ENCODE data around the gene RALGPS1.

RALGPS1 gene, protein sequence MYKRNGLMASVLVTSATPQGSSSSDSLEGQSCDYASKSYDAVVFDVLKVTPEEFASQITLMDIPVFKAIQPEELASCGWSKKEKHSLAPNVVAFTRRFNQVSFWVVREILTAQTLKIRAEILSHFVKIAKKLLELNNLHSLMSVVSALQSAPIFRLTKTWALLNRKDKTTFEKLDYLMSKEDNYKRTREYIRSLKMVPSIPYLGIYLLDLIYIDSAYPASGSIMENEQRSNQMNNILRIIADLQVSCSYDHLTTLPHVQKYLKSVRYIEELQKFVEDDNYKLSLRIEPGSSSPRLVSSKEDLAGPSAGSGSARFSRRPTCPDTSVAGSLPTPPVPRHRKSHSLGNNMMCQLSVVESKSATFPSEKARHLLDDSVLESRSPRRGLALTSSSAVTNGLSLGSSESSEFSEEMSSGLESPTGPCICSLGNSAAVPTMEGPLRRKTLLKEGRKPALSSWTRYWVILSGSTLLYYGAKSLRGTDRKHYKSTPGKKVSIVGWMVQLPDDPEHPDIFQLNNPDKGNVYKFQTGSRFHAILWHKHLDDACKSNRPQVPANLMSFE

DNA sequence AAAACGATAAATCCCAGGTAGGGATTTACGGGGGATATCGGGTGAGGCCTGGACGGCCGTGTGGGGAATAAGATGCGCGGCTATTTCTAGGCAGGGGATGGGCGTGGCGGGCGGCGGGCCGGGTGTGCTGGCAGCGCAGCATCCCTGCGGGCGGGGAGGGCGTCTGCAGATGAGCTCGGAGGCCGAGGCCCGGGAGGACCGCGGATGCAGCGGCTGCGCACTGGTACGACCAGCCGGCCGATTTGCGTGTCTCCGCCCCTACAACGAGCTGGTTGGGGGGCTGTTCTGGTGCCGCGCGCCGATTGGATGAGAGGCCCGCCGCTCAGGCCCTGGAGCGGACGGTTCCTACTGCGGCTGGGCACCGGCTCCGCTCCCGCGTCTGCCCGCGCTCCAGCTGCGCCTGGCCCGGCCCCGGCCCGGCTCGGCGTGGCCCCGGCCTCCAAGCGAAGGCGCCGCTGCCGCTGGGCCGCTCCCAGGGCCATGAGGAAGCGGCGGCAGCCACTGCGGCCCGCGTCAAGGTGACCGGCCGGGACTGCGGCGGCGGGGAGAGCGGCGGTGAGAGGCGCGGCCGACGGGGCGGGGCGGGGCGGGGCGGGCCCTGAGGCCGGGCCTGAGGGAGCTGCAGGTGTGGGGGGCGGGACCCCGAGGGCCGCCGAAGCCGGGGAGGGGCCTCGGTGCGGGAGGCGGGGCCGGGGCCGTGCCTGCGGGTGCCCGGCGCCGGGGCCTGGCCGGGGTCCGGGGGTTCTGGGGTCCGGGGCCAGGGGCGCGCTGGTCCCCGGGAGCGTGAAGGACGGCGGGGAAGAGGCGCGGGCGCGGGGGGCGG is at the start of gene RALGPS1:
Gene RALGPS1, plus strand, starts transcription at position 325 of the 823 bp plus-strand sequence. CDS start 47,508 bp downstream, outside the sequence.
- DNase-seq, result peak; percentile 90 to 93

DNA sequence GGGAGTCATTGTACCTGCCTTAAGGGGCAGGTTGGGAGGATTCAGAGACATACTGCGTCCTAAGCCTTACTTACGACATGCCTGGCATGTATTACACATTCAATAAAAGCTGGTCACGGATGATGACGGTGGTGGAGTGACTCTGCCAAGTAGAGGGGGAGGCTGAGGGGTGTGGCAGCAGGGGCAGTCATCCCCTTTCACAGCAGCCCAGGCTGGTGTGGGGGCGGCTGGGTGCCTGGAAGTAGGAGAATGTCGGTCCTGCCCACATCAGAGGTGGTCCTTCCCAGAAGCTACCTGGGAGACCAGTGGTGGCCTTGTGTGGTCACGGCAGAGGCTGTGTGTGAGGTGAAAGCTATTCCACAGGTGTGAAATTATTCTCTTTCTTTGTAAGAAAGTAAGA is 45.2 kb upstream of the RALGPS1 start:
- DNase-seq, result no peak

DNA sequence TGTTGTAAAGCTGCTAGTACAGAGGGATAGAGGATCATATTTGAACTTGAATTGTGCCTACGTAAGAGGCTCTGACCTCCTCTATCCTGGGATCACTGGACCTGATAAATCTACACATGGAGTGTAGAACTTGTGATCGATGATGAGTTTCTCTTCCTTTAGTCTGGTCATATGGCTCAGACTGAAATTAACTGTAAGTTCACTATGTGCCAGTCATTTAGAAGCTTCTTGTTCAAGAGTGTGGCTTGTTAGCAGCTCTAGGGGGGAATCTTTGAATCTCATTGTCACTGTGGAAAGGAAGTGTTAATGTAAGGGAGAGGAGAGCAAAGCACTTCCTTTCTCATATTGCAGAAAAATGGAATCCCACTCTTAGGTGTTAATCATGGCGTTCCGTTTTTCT is 42.1 kb upstream of the RALGPS1 start:
- DNase-seq, result no peak

DNA sequence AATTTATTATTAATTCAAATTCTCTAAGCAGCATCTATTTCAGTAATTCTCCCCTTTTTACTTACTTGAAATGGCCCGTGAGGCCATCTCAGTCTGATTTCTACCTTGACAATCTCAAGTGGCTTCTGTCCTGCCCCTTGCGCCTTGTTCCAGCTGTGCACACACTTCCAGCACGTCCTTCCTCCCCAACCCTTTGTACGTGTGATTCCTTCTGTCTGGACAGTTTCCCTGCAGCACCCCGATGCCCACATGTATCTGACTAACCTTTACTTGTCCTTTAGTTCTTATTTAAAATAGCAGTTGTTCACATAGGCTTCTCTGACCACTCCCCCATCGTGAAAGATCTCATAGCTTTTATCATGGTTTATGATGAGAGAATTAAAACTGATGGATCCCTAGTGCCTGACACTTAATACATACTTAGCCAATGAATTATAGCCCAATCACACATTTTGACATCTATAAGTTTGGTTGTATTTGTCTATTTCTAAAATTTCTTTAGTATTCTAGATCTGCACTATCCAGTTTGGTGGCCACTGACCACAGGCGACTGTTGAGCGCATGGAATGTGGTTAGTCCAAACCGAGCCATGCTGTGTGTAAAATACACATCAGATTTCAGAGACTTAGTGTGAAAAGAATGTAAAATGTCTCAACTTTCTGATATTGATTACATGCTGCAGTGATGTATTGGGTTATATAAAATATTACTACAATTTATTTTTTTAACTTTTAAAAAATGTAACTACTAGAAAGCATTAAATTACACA is 39.9 kb upstream of the RALGPS1 start:
- no peak for DNase-seq

DNA sequence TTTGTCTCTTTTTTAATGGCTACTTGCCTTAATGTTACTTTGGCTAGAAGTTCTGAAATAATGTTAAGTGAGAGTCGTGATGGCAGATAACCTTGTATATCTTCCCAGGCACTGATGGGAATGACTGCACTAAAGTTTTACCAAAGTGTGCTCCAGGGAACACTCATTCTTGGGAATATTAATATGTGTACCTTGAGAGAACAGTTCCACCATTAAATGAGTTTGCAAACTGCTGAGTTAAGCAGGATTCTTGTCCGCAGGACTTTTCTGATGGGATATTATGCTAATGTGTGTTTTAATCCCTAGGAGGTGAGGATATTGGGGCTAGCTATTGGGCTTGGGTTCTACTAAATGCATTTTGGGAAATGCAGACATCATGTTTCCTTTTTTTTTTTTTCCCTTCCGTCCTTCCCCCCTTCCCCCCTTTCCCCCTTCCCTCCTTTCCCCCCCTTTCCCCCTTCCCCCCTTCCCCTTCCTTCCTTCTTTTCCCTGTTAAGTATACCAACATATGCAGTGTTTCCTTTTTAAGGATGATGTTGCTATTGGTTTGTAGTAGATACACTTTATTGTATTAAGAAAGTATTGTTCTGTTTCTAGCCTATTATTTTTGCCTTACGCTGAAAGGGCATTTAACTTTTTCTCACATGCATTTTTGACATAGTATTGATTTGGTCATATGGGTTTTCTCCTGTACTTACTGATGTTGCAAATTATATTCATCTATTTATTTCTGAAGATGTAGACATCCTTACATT is 38.6 kb upstream of the RALGPS1 start:
- no peak for DNase-seq

DNA sequence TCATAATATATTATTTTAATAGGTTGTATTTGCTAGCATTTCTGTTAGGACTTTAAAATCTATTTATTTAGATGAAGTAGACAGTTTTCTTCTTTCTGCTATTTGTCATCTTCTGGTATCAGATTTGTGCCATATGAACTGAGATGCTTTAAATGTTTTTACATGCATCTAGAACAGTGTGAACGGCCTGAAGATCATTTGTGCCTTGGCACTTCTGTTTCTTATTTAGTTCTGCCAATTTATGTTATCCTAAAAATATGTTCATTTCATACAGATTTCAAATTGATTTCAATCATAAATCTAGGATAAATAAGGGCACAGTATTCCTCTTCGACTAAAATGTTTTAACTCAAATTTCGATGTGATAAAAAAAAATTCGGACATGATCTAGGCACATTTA is 38.1 kb upstream of the RALGPS1 start:
- DNase-seq, result no peak

DNA sequence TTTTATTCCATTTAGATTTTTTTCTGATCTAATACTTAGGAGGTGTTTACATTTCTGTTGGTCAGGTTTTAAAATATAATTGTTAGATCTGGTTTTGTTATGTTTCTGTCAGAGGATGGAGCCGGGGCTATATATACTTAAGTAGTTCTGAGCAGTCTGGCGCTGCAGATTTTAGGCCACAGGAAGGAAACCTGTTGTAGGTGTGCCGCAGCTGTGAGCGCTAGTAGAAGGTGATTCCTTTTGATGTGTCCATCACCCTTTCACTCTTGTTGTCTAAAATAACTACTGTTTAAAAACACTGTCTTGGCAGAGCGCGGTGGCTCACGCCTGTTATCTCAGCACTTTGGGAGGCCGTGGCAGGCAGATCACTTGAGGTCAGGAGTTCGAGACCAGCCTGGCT is 37.2 kb upstream of the RALGPS1 start:
- no peak for DNase-seq

DNA sequence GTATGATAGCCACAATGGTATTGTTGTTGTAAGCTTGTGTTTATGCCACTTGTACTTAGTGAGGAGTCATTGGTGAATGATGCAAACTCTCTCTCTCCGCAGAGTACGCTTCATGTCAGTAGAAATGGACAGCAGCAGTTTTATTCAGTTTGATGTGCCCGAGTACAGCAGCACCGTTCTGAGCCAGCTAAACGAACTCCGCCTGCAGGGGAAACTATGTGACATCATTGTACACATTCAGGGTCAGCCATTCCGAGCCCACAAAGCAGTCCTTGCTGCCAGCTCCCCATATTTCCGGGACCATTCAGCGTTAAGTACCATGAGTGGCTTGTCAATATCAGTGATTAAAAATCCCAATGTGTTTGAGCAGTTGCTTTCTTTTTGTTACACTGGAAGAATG is 35.3 kb upstream of the RALGPS1 start:
- DNase-seq, result no peak

DNA sequence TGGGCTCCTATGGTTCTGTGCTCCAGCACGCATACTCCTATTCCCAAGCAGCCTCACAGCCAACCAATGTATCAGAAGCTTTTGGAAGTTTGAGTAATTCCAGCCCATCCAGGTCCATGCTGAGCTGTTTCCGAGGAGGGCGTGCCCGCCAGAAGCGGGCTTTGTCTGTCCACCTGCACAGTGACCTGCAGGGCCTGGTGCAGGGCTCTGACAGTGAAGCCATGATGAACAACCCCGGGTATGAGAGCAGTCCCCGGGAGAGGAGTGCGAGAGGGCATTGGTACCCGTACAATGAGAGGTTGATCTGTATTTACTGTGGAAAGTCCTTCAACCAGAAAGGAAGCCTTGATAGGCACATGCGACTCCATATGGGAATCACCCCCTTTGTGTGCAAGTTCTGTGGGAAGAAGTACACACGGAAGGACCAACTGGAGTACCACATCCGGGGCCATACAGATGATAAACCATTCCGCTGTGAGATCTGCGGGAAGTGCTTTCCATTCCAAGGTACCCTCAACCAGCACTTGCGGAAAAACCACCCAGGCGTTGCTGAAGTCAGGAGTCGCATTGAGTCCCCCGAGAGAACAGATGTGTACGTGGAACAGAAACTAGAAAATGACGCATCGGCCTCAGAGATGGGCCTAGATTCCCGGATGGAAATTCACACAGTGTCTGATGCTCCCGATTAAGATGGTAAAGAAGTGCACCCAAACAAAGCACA is 34.2 kb upstream of the RALGPS1 start:
- no peak for DNase-seq

DNA sequence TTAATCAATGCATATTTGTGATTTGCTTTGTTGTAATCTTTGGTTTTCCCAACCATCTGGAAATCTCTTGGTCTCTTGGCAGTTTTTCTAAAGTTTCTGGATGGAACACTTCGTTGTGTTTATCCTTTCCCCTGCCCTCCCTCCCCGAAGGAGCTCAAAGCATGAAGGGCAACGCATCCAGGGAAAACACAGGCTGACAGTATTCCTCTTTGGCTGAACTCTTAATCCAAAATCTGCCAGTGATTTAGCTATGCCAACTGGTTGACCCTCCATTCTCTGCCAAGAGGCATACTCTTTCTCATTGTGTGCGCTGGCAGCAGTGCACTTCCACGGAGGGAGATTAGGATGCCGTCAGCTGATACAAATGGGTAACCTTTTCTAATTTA is 33.6 kb upstream of the RALGPS1 start:
- no peak for DNase-seq

DNA sequence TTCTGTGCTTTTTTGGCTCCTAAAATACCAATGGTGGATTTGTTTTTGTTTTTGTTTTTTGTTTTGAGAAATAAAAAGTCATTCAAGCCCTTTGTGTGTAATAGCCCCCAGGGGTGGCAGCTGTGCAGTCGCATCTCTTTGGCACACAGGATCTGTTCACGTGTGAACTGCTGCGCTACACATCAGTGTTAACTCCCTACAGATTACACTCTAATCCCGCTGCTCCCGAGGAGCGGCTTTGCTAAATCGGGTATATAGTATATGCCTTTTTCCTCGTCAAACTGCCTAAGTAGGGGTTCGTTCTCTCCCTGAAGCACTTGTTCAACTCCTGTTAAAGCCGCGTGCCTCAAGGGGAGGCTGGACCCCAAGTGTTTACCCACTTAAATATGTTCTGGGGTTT is 31.8 kb upstream of the RALGPS1 start:
- no peak for DNase-seq

DNA sequence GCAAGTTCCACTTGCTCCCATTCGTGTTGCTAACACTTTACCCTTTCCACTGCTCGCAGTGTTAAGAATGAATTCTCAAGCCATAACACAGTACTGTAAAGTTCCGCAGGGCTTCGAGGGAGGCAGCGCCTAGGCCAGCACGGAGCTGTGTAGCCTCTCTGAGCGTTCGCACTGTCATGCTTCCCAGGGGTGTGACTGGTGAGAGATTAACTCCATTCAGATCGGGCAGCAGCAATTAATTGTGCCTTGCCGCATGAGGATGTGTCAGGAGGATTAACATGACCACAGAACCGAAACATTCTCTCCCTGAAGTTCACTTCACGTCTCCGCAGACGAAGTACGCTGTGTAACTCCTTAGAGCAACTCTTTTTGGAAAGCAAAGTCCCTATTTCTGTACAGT is 30.9 kb upstream of the RALGPS1 start:
- DNase-seq, result no peak

DNA sequence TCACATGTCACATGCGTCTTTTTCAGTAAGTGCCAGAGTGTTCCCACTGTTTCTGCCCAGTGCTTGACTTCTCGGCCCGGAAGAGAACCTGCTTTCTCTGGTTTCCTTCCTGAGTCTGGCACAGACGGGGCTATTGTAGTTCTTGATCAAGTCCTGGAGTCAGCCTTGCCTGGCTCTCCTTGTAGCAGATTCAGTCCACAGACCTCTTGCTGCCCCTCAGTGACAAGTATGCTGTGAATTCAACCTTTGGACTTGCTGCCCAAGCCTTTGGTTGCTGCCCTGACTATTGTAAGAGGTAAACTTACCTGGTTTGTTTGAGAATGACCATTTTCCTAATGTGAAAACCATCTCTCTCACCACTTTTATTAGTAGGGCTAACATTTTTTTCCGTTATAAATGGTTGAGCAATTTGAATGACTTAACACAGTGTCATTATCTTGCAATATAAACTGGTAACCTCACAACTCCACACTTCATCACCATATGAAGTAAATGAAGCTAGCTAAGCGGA is 29.4 kb upstream of the RALGPS1 start:
- DNase-seq, result no peak

DNA sequence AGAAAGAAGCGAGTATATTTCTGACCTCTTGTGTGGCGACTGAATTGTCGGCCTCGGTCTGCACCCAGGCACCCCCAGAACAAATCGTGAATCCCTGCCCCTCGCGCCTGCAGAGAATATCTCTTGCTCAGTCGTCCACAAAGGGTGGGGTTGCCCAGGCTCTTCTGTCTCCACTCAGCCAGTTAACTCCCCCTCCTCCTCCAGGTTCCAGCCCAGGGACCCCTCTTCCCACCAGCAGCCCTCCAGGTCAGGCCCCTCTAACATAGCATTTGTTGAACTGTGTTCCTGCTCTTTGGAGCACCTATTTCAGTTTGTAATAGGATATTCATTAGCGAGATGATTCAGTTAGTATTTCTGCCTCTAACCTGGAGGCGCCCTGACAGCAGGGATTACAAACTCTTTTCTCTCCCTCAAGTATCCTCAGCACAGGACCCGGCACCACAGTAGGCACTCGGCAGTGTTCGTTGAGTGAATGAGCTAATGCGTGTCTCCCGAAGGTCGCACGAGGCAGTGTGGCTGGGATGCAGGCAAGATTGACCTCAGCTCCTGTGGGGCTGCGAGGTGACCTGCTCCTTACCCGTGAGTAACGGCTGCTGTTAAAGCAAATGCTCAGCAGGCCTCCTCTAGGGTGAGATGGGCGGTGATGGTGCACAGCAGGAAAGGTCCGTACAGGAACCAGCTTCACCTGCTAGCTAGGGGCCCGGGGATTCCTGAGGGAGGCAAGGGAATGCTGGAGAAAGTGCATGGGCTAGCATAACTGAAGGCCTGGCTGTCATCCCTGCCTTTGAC is 28.4 kb upstream of the RALGPS1 start:
- no peak for DNase-seq

DNA sequence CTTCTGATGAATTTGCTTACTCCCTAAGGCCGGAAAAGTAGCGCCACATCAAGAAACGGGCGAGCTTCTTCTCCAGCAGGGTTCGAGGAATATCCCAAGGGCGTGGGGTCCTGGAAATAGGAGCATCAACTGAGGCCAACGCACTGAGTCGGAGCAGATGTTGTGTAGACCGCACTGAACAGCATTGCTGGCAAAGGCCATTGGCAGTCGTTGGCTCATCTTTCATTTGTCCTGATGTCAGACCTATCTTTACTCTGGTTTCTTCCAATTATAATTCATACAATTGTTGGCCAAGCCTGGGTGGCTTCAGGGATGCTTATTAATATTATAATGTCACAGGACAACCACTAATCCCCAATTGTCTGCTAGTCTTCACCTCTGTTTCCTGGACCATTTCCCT is 27.7 kb upstream of the RALGPS1 start:
- DNase-seq, result no peak

DNA sequence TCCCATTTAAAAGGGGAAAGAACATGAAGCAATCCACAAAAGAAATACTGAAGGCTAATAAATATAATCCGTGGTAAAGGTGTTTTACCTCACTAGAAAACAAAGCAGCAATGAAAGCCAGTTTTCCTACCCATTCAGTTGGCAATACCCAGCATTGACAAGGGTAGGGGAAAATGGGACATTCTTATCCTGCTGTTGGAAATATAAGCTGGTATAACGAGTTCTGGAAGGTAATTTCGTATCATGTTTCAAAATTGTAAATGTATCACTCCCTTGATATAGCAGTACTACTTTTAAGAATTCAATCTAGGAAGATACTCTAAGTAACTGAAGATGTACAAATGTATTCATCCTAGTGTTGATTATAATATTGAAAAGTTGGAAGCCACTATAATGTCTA is 22.9 kb upstream of the RALGPS1 start:
- DNase-seq, result no peak

DNA sequence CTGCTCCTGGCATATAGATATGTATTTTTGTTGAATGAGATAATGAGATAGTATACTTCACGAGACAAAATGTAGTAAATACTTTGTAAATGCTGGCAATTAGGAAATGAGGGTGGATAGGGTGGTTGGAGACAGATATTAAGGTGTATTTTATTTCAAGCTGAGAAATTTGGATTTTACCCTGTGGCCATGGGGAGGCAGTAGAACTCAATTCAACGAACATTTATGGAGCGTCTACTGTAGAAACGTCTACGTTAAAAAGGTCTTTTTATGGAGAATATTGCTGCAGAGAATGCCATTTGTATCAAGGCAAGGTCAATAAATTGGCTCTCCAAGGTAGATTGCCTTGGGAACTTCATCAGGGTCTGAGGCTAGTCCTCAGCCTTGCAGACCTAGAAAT is 21.5 kb upstream of the RALGPS1 start:
- DNase-seq, result no peak

DNA sequence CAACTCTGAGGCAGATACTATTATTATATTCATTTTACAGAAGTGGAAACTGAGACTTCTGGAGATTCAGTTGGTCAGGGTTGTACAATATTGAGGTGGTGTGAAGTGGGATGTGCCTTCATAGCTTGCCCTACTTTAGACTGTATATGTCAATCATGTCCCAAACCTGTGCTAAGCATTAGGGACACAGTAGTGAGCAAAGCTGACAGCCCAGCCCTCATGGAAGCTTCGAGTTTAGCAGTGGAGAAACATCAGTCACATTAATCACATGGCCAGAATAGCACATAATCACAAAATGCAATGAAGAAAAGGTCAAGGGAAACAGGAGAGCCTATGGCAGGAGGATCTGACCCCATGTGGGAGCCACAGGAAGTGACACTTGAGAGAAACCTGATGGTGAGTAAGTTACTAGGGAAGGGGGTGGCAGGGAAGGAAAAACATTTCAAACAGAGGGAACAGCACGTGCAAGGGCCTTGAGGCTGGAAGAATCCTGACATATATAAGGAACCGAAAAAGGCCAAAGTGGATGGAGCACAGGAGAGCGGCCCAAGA is 20.5 kb upstream of the RALGPS1 start:
- no peak for DNase-seq

DNA sequence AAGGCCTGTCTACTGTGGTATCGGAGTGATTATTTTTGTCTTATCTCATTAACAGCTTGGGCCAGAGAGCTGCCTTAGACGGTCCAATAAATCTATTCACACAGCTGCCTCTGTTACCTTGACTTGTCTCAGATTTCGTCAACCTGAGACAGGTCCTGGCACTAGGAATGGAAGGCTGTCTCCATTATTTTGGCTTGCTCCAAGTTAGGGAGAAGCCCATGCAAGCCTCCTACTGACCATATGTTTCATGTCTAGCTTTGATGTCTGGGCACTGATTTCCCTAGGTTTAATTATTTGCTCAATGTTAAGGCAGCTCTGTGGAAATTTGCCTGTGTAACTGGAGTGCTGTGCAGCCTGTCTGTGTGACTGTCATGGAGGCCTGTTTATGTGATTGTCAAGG is 12.4 kb upstream of the RALGPS1 start:
- DNase-seq, result no peak

DNA sequence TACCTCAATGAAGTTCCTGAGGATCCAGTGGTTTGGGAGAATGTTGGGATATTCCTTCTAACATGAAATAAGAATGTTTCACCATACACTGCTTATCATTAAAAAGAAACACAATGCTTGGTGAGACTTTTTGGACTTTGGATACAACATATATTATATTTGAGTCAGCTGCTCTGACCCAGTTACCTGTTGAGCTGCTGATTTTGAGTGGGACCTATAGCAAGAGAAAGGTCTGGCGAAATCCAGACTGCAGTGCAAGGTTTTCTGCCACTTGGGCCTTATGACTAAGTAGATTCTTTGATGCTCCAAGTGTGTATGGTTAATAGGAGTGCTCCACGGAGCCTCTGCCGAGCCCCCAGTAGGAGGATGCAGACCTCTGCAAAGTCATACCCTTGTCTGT is 10.0 kb upstream of the RALGPS1 start:
- no peak for DNase-seq
